Measurements from ENCODE around the gene EFNA4. TPM values are rescaled to one million over a fixed set of nuclear protein-coding genes. Genes with fewer than 3 reads are reported as not detected.
A peak's percentile ranks its signal among the peaks of the same experiment; 100 is the strongest.

EFNA4 gene
- total RNA-seq, 1 experiment from 2014 or later = 11.8 TPM

DNA sequence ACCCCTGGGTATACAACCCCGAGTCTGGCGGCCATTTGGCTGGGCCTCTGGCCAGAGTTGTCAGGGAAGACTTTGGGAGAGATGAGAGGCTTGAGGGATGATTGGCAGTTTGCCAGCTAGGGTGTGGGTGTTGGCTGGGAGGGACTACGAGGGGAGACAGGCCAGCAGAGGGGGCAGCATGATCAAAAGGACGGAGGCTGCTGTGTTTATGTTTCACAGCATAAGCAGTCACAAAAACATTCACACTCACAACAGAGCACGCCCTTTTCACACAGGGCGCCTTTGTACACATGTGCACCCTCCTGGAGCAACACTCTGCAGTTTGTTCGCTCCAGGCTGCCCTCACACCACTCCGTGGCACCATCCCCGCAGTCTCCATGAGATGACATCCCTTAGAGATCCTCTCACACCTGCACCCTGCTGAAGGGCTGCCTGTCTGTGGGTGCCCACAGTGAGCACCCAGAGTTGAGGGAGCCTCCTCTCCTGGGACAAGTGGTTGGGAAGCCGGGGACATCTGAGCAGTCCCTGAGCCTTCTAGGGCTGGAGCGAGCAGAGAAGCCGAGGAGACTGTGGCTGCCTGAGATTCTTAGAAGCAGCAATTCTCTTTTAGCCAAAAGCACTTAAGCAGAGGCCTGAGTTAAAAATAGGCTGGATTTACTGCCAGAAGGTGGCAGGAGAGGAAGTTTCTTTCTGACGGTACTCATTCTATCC is 30.5 kb downstream of the EFNA4 start:
- Histone ChIP-seq H3K18ac (ENCODE audit: insufficient read length, low read depth, low read length) (no peak overlapping the region), H3K23ac (ENCODE audit: insufficient read length, low read depth, low read length) (no peak overlapping the region), H3K14ac (ENCODE audit: insufficient read depth, low read length) (no peak overlapping the region; the same call in 1 of the 2 replicates), H4K20me1 (ENCODE audit: control insufficient read depth, insufficient read depth, insufficient read length) (no peaks in the 10 kb centered on the region), H3K9me3 (ENCODE audit: control insufficient read depth, low read depth, low read length) (no peaks in the 10 kb centered on the region), H4K5ac (ENCODE audit: insufficient read length, low read depth, low read length) (no peak overlapping the region), H3K4me1 (ENCODE audit: insufficient read depth, low read length) (no peaks in the 10 kb centered on the region), H2AK5ac (ENCODE audit: insufficient read length, low read length) (no peak overlapping the region), H2BK120ac (ENCODE audit: low read depth, low read length, poor library complexity, severe bottlenecking) (no peak overlapping the region), H2BK15ac (ENCODE audit: low read depth, low read length) (no peak overlapping the region), H3K9ac (ENCODE audit: extremely low read depth, insufficient read length, low read length) (no peak overlapping the region), H3T11ph (ENCODE audit: low read length) (no peak overlapping the region), H4K8ac (replicated peaks; ENCODE audit: insufficient read length, low read depth, low read length) (no peak overlapping the region), H3K56ac (ENCODE audit: insufficient read length, low read depth, low read length) (no peak overlapping the region), H4K91ac (ENCODE audit: insufficient read length, low read depth, low read length) (no peak overlapping the region), H2BK20ac (ENCODE audit: low read depth, low read length, poor library complexity, severe bottlenecking) (no peak overlapping the region), H3K4ac (ENCODE audit: low read depth, low read length) (no peak overlapping the region), H2AFZ (ENCODE audit: low read length) (no peak overlapping the region), H2BK5ac (ENCODE audit: insufficient read length, low read length) (no peak overlapping the region), H3K4me2 (ENCODE audit: insufficient read depth, insufficient read length, low read length) (no peak overlapping the region), H3K79me1 (ENCODE audit: insufficient read depth, low read depth, low read length, poor library complexity, severe bottlenecking) (no peaks in the 10 kb centered on the region), H3K27ac (ENCODE audit: insufficient read length, low read depth, low read length) (no peak overlapping the region), H2BK12ac (ENCODE audit: insufficient read length, low read depth, low read length) (no peak overlapping the region), H3K27me3 (ENCODE audit: insufficient read depth, low read length) (peaks cover 2% of the 10 kb centered on the region; the same call in 1 of the 2 replicates), H3K23me2 (ENCODE audit: insufficient read length, low read depth, low read length, poor library complexity, severe bottlenecking) (peaks cover 6% of the 10 kb centered on the region), H3K79me2 (ENCODE audit: insufficient read depth, low read length) (no peaks in the 10 kb centered on the region)
- peaks cover 17 to 23% of the 10 kb centered on the region in 2 experiments for H3K4me1 Mint-ChIP-seq
- peaks cover 0 to 2% of the 10 kb centered on the region in 2 experiments; a peak in 1 of 5 replicates for H3K9me3 Mint-ChIP-seq
- H3K4me3 Mint-ChIP-seq = no peak overlapping the region
- no peaks in the 10 kb centered on the region for H3K36me3 Mint-ChIP-seq (ENCODE audit: insufficient read depth in 1 of 3, low read depth in 3 of 3)
- no peak overlapping the region; a peak in 2 of 7 replicates for H3K27ac Mint-ChIP-seq
- no peak for DNase-seq
- H3K27me3 Mint-ChIP-seq (ENCODE audit: low read depth) = peaks cover 54% of the 10 kb centered on the region
- no CpG with 5 or more reads among the region's 13 CpGs for WGBS (ENCODE audit: extremely low coverage, insufficient read length, low lambda C conversion rate)
- TF ChIP-seq, protein P1, sequence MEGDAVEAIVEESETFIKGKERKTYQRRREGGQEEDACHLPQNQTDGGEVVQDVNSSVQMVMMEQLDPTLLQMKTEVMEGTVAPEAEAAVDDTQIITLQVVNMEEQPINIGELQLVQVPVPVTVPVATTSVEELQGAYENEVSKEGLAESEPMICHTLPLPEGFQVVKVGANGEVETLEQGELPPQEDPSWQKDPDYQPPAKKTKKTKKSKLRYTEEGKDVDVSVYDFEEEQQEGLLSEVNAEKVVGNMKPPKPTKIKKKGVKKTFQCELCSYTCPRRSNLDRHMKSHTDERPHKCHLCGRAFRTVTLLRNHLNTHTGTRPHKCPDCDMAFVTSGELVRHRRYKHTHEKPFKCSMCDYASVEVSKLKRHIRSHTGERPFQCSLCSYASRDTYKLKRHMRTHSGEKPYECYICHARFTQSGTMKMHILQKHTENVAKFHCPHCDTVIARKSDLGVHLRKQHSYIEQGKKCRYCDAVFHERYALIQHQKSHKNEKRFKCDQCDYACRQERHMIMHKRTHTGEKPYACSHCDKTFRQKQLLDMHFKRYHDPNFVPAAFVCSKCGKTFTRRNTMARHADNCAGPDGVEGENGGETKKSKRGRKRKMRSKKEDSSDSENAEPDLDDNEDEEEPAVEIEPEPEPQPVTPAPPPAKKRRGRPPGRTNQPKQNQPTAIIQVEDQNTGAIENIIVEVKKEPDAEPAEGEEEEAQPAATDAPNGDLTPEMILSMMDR (conservative IDR thresholded peaks at IDR 0.05) = peak; percentile 64; the same call in 2 of the 3 replicates

All from H9 (cell line).